NCI-H446 (cell line): ENCODE measurements around the gene NUP214.

Experiments used
- DNase-seq, 2 experiments: peaks; one replicate each; lab custom pipeline; 2025; lab: John Stamatoyannopoulos, UW

NUP214 gene

GRCh38 chr9:131125288-131126058, at the start of gene NUP214:
Gene NUP214 (plus strand): TSS chr9:131125586. CDS start chr9:131125705, 119 bp downstream.
- peak; percentile 91 to 95 for DNase-seq

- no peak for DNase-seq
Observed at GRCh38 chr9:131076347-131077195, 48.8 kb upstream of the NUP214 start.

GRCh38 chr9:131078427-131079366, 46.7 kb upstream of the NUP214 start:
- no peak for DNase-seq

GRCh38 chr9:131080589-131080988, 44.8 kb upstream of the NUP214 start:
- no peak for DNase-seq

- no peak for DNase-seq
Observed at GRCh38 chr9:131081868-131082267, 43.5 kb upstream of the NUP214 start.

GRCh38 chr9:131082774-131083512, 42.4 kb upstream of the NUP214 start:
- no peak for DNase-seq

- no peak for DNase-seq
Observed at GRCh38 chr9:131084661-131085369, 40.6 kb upstream of the NUP214 start.

- no peak for DNase-seq
Observed at GRCh38 chr9:131085370-131086122, 39.8 kb upstream of the NUP214 start.

- DNase-seq: peak; percentile 8 to 65
Observed at GRCh38 chr9:131087354-131087893, 38.0 kb upstream of the NUP214 start.

- DNase-seq: no peak
Observed at GRCh38 chr9:131090025-131090787, 35.2 kb upstream of the NUP214 start.

- no peak for DNase-seq
Observed at GRCh38 chr9:131091352-131091992, 33.9 kb upstream of the NUP214 start.

- DNase-seq: no peak
Observed at GRCh38 chr9:131092030-131092429, 33.4 kb upstream of the NUP214 start.

GRCh38 chr9:131092548-131093440, 32.6 kb upstream of the NUP214 start:
- DNase-seq: no peak

GRCh38 chr9:131094015-131094414, 31.4 kb upstream of the NUP214 start:
- no peak for DNase-seq

- DNase-seq: no peak
Observed at GRCh38 chr9:131094622-131095021, 30.8 kb upstream of the NUP214 start.

GRCh38 chr9:131095666-131096268, 29.6 kb upstream of the NUP214 start:
- no peak for DNase-seq
